Activated CD4-positive, alpha-beta T cell treated with anti-CD3 and anti-CD28 coated beads, Interleukin-2, amount 10 ng/mL, durations not matched to agents 7 days and 5 days (primary cell): ENCODE measurements around the gene PLBD2. TPM values are rescaled to one million over a fixed set of nuclear protein-coding genes. Genes with fewer than 3 reads are reported as not detected.
A peak's percentile ranks its signal among the peaks of the same experiment; 100 is the strongest.

Source experiments
- CTCF ChIA-PET: fragments of 350-600 bp; sonication (Branson Sonifier 250); formaldehyde crosslinking; loops from one replicate; lab custom pipeline; 2021; ENCODE audit warnings: antibody characterized with exemption; lab: Charles Lee
- POLR2A ChIA-PET: fragments of 350-600 bp; sonication (Branson Sonifier 250); formaldehyde crosslinking; loops from one replicate; lab custom pipeline; 2021; ENCODE audit warnings: antibody characterized with exemption; lab: Charles Lee
- DNase-seq: peaks from one replicate; pipeline ENCODE4 v3.0.0-alpha.2; 2020
- H3K27ac Mint-ChIP-seq: one replicate; pipeline ENCODE4 v1.8.0; 2021; ENCODE audit warnings: mild to moderate bottlenecking, moderate library complexity, mixed read lengths
- H3K27me3 Mint-ChIP-seq: one replicate; pipeline ENCODE4 v1.8.0; 2021; ENCODE audit warnings: mixed read lengths
- H3K36me3 Mint-ChIP-seq: one replicate; pipeline ENCODE4 v1.8.0; 2021; ENCODE audit warnings: low read depth, mixed read lengths
- H3K4me1 Mint-ChIP-seq: one replicate; pipeline ENCODE4 v1.8.0; 2021; ENCODE audit warnings: mixed read lengths
- H3K4me3 Mint-ChIP-seq: one replicate; pipeline ENCODE4 v1.8.0; 2021; ENCODE audit warnings: mild to moderate bottlenecking, moderate library complexity, mixed read lengths
- H3K9me3 Mint-ChIP-seq: one replicate; pipeline ENCODE4 v1.8.0; 2021; ENCODE audit warnings: mixed read lengths
- total RNA-seq, 2 experiments: library from RNA; stranded (reverse); gene quantifications; one replicate each; pipeline ENCODE4 v1.2.3, GENCODE V29; 2021

The PLBD2 gene
- total RNA-seq, 2 experiments from 2014 or later, result 12.7 to 15.3 TPM

DNA sequence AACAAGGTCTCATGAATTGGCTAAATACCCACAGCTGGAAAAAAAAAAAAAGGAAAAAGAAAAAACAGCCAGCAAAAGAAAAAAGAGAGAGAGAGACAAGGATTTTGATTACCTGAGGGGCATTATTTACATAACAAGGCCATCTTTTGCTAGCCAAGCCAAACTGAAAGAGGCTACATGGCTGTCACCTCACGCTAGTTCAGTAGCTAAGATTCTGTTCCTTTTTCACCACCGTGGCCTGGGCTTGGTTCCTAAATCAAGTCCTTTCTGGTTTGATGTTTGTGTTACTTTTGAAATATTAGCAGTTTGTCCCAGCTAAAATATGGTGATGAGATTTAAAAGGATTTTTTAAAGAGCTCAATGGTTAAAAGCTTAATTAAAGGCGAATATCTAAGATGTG, 47.3 kb downstream of the PLBD2 start:
- H3K9me3 Mint-ChIP-seq, result no peaks in the 10 kb centered on the region
- H3K27me3 Mint-ChIP-seq, result peaks cover 15% of the 10 kb centered on the region
- no peaks in the 10 kb centered on the region for H3K4me1 Mint-ChIP-seq
- CTCF ChIA-PET, result no interaction called here
- POLR2A ChIA-PET, result no interaction called here
- H3K4me3 Mint-ChIP-seq, result no peak overlapping the region
- no peak overlapping the region for H3K27ac Mint-ChIP-seq
- no peak for DNase-seq
- H3K36me3 Mint-ChIP-seq, result no peaks in the 10 kb centered on the region

DNA sequence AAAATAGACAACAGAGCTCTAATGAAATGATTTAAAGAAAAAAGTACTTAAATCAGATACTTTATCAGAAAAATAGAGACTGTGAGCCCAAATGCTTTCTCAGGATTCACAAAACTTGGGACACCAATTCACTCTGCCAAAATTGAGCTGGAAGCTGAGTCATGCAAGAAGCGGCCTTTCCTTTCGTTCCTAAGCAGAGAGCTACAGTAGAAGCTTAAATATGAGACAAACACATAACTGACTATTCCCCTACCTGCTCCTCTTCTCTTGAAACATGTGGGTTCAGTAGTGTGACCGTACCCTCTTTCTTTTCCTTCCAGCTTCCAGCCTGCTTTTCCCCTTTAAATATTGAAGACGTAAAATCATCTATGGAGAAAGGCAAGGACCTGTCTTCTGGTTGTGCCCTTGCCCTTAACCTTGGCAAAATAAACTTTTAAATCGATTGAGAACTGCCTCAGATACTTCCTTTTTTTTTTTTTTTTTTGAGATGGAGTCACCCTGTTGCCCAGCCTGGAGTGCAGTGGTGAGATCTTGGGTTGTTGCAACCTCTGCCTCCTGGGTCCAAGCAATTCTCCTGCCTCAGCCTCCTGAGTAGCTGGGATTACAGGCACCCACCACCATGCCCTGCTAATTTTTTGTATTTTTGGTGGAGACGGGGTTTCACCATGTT, 49.7 kb downstream of the PLBD2 start:
- DNase-seq, result no peak
- no peaks in the 10 kb centered on the region for H3K36me3 Mint-ChIP-seq
- ChIA-PET POLR2A (no interaction called here), CTCF (interaction anchor here (0.6 to 1.4 kb wide), 2 partner anchors 17 to 29 kb away, joined by 4 to 5 read pairs; no protein-coding TSS in a partner anchor)
- H3K9me3 Mint-ChIP-seq, result no peaks in the 10 kb centered on the region
- no peak overlapping the region for H3K4me3 Mint-ChIP-seq
- H3K4me1 Mint-ChIP-seq, result no peaks in the 10 kb centered on the region
- H3K27ac Mint-ChIP-seq, result no peak overlapping the region
- H3K27me3 Mint-ChIP-seq, result peaks cover 24% of the 10 kb centered on the region

DNA sequence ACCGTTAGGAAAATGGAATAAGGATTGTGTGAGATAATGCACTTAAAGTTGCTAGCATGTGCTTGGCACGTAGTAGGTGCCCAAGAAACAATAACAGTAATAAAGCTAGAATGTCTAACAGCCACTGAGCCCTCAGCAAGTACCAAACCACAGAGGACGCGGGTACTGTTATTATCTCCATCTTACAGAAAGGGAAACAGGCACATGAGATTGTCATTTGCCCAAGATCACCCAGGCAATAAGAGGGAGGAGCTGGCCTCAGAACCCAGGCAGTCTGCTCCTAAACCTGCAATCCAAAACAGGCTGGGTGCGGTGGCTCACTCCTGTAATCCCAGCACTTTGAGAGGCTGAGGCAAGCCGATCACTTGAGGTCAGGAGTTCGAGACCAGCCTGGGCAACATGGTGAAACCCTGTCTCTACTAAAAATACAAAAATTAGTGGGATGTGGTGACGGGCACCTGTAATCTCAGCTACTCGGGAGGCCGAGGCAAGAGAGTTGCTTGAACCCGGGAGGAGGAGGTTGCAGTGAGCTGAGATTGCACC, 50.4 kb downstream of the PLBD2 start:
- Mint-ChIP-seq H3K4me1 (no peaks in the 10 kb centered on the region), H3K27ac (no peak overlapping the region), H3K4me3 (no peak overlapping the region), H3K9me3 (no peaks in the 10 kb centered on the region), H3K36me3 (no peaks in the 10 kb centered on the region), H3K27me3 (peaks cover 24% of the 10 kb centered on the region)
- ChIA-PET POLR2A (interaction anchor here (0.5 kb wide), 1 partner anchor 20 kb away, joined by 3 read pairs; no protein-coding TSS in a partner anchor), CTCF (no interaction called here)
- no peak for DNase-seq

DNA sequence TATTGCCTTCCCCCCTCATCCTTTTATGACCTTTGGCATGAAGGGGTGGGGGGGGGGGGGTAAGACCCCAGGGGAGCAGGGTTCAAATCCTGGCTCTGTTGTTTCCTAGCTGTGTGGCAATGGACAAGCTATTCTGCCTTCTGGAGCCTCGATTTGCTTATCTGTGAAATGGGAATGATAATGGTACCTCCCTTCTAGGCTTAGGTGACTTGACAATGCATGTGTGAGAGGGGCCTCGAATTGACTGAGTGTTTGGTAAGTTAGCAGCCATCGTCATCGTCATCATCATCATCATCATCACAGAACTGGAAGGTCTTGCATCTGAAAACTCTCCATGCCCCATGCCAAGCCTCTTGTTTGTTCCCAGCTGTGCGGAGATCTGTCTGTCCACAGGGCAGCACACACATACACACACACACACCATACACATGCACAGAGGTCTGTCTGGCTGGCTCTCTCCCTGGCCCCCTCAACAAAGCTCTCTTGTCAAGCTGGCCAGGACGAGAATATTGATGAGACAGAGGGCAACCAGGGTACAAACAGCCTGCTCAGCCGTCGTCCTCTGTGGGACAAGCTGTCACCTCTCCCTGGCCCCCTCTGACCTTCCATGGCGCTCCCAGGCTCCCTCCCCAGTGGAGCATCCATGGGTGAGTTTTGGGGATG, 51.2 kb downstream of the PLBD2 start:
- Mint-ChIP-seq H3K9me3 (no peaks in the 10 kb centered on the region), H3K27me3 (peaks cover 21% of the 10 kb centered on the region), H3K36me3 (no peaks in the 10 kb centered on the region), H3K4me3 (no peak overlapping the region), H3K27ac (no peak overlapping the region), H3K4me1 (no peaks in the 10 kb centered on the region)
- ChIA-PET CTCF (interaction anchor here (0.5 kb wide), 1 partner anchor 1459 kb away, joined by 3 read pairs; no protein-coding TSS in a partner anchor), POLR2A (interaction anchor here (0.5 to 0.6 kb wide), 2 partner anchors 11 to 19 kb away, joined by 3 to 8 read pairs; no protein-coding TSS in a partner anchor)
- no peak for DNase-seq

DNA sequence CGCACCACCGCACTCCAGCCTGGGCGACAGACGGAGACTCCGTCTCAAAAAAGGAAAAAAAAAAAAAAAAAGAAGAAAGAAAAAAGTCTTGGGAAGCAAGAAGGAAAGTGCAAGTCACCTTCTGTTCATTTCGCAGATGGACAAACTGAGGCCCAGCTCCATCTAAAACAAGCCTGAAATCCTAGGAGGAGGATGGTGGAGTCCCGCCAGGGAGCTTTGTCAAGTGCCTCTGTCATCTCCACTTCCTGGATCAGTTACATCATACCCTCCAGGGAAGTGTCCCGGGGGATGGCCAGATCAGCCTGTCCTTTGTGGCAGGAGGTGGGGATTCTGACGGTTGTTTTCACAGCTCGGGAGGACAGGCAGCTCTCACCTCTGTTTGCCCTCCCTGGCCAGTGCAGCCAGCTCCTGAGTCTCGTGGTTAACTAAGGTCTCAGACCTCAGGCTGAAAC, 55.1 kb downstream of the PLBD2 start:
- no peak overlapping the region for H3K27ac Mint-ChIP-seq
- H3K4me1 Mint-ChIP-seq, result no peaks in the 10 kb centered on the region
- no peak for DNase-seq
- H3K4me3 Mint-ChIP-seq, result no peak overlapping the region
- ChIA-PET POLR2A (no interaction called here), CTCF (no interaction called here)
- no peaks in the 10 kb centered on the region for H3K36me3 Mint-ChIP-seq
- peaks cover 17% of the 10 kb centered on the region for H3K27me3 Mint-ChIP-seq
- H3K9me3 Mint-ChIP-seq, result no peaks in the 10 kb centered on the region

DNA sequence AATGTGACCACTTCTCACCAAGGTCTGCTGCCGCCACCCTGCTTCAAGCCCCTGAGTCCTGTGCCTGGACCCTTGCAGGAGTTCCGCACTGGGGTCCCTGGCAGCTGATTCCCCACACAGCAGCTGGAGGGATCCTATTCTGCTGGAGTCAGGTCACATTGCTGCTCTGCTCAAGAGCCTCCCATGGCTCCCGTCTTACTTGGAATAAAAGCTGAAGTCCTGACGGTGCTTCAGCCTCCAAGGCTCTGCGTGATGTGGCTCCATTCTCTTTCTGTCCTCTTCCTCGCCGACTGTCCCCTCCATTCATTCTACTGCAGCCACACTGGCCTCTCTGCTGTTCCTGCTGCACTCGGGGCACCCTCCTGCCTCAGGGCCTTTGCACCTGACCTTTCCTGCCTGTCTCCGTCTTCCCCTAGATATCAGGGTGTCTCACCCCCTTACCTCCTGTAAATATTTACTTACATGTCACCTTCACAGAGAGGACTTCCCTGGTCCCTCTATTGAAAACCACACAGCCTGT, 56.2 kb downstream of the PLBD2 start:
- Mint-ChIP-seq H3K27me3 (peaks cover 19% of the 10 kb centered on the region), H3K9me3 (no peaks in the 10 kb centered on the region), H3K4me3 (no peak overlapping the region), H3K36me3 (no peaks in the 10 kb centered on the region), H3K27ac (no peak overlapping the region), H3K4me1 (no peaks in the 10 kb centered on the region)
- ChIA-PET CTCF (interaction anchor here (1.3 kb wide), 1 partner anchor 11 kb away, joined by 3 read pairs; no protein-coding TSS in a partner anchor), POLR2A (no interaction called here)
- no peak for DNase-seq

DNA sequence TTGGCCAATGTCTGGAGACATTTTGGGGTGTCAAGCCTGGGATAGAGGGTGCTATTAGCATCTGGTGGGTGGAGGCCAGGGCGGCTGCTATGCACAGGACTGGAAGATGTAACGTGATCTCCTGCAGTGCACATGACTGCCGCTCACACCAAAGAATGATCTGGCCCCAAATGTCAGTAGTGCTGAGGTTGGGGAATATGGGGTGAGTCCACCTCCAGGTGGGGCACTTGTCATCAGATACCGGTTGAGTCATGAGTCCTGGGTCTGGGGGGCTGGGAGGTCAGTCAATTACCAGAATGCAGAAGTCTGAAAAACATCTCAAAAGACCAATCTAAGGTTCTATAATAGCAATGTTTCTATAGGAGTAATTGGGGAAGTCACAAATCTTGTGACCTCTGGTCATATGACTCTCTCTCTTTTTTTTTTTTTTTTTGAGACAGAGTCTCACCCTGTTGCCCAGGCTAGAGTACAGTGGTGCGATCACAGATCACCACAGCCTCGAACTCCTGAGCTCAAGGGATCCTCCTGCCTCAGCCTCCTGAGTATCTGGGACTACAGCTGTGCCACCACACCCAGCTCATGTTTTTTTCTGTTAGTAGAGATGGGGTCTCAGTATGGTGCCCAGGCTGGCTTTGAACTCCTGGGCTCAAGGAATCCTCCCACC, 57.8 kb downstream of the PLBD2 start:
- Mint-ChIP-seq H3K27ac (no peak overlapping the region), H3K36me3 (no peaks in the 10 kb centered on the region), H3K27me3 (peaks cover 9% of the 10 kb centered on the region), H3K4me3 (no peak overlapping the region), H3K9me3 (no peaks in the 10 kb centered on the region), H3K4me1 (no peaks in the 10 kb centered on the region)
- ChIA-PET CTCF (no interaction called here), POLR2A (no interaction called here)
- no peak for DNase-seq

DNA sequence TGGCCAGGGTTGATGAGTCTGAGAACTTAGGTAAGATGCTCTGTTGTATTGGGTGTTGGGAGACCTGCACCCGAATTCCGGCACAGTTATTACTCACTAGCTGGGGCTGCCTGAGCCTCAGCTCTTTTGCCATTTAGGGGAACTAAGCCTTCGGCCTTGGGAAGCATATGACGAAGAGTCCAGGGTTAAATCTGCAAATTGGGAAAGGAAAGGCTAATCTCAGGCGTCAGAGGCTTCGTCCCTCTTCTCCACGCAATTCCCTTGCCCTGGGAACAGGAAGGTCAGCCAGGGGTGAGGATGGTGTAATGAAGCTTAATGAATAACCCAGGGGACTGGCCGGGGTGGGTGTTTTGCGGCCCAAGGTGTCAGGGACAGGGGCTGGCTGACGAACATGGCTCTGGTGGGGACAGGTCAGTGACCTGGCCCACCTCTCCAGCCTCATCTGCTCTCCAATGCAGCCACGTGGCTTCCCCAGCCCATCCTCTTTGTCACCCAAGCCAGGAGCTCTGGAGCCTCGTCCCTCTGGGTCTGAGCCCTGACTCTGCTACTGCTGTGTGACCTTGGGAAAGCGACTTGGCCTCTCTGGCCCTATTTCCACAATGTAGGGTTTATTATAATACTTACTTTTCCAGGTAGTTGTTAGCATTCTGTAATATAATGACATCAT, 60.0 kb downstream of the PLBD2 start:
- POLR2A ChIA-PET, result no interaction called here

GRCh38 chr12:113420996-113421595, 62.7 kb downstream of the PLBD2 start:
- CTCF ChIA-PET, result interaction anchor here (0.5 kb wide), 1 partner anchor 31 kb away, joined by 3 read pairs; no protein-coding TSS in a partner anchor
- H3K9me3 Mint-ChIP-seq, result no peaks in the 10 kb centered on the region
- H3K27ac Mint-ChIP-seq, result peak overlapping the region; percentile 46
- H3K36me3 Mint-ChIP-seq, result no peaks in the 10 kb centered on the region
- POLR2A ChIA-PET, result no interaction called here
- no peak for DNase-seq
- H3K4me3 Mint-ChIP-seq, result no peak overlapping the region
- H3K27me3 Mint-ChIP-seq, result peaks cover 2% of the 10 kb centered on the region
- H3K4me1 Mint-ChIP-seq, result peaks cover 20% of the 10 kb centered on the region

More for the DNA sequence above, 60.0 kb downstream of the PLBD2 start:
- H3K36me3 Mint-ChIP-seq, result no peaks in the 10 kb centered on the region
- H3K4me3 Mint-ChIP-seq, result no peak overlapping the region
- no peak for DNase-seq
- CTCF ChIA-PET, result no interaction called here
- H3K9me3 Mint-ChIP-seq, result no peaks in the 10 kb centered on the region
- peaks cover 5% of the 10 kb centered on the region for H3K27me3 Mint-ChIP-seq
- H3K27ac Mint-ChIP-seq, result no peak overlapping the region
- peaks cover 15% of the 10 kb centered on the region for H3K4me1 Mint-ChIP-seq

DNA sequence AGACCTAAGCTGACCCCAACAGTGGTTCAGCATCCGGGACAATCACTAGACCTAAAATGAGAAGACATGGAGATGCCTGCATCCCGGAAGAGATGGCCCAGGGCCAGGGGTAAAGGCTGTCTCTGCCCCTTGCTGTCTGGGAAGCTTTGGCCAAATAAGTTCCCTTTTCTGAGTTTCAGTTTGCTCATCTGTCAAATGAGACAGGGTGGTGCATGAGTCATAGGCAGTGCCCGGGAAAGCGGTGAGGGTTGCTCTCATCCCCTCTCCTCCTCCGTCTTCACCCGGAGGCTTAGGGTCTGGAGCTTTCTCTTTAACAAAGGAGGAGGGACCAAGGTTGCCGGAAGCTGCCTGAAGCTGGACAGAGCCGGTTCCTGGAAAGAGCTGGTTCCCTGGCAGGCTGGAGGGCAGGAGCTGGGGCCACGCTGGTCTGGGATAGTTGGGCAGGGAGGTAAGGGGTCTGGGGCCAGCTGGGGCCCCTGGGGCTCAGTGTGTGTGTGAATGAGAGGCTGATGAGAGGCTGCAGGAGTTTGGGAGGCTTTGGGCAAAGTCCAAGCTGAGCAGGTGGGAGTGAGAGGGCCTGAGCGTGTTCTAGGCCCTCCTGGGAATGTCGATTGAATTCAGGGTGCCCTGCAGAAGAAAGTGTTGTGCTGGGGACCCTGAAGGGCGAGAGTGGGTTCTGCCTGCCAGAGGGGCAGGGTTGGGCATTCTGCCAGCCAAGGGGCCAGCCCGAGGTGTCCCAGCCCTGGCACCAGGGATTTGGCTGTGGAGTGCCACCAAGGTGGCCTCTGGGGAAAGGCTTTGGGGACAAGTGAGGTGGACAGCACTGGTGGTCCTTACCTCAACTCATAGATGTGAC, 63.9 kb downstream of the PLBD2 start, which contains the start of gene SDSL:
TSS of gene SDSL (plus strand) at position 351 of the 856 bp plus-strand sequence. CDS start 5,603 bp downstream, outside the sequence.
- ChIA-PET POLR2A (interaction anchor here (0.5 to 0.7 kb wide), 3 partner anchors 288 to 1431 kb away, joined by 3 to 8 read pairs (median 3); no protein-coding TSS in a partner anchor), CTCF (interaction anchor here (1.1 kb wide), 1 partner anchor 36 kb away, joined by 3 read pairs; no protein-coding TSS in a partner anchor)
- Mint-ChIP-seq H3K4me1 (peaks cover 21% of the 10 kb centered on the region), H3K27me3 (peaks cover 2% of the 10 kb centered on the region), H3K36me3 (no peaks in the 10 kb centered on the region), H3K27ac (peak within 1 kb of the TSS; percentile 97), H3K4me3 (peak within 1 kb of the TSS; percentile 92), H3K9me3 (no peaks in the 10 kb centered on the region)
- DNase-seq, result peak; percentile 70
